Tibial nerve (tissue), 4 donors: ENCODE data around the gene CFAP57. TPM values are rescaled to one million over a fixed set of nuclear protein-coding genes. Genes with fewer than 3 reads are reported as not detected.

ENCODE experiments used
- DNase-seq, 2 donors: peaks; one replicate each; pipeline ENCODE4 v3.0.0-alpha.2; 2019; ENCODE audit warnings: low spot score in 2 of 2
- H3K27ac ChIP-seq, 4 donors: fragments of 200-600 bp; sonication (generic) in 3 of 4; one replicate each; pipeline ENCODE4 v1.5.1; 2017 to 2019; ENCODE audit warnings: mild to moderate bottlenecking in 1 of 4
- H3K27me3 ChIP-seq, 2 donors: fragments of 200-600 bp; sonication (generic) in 1 of 2; one replicate each; pipeline versions ENCODE4 v1.5.1 to v1.6.0; 2017 to 2019
- H3K36me3 ChIP-seq, 3 donors: fragments of 200-600 bp; sonication (generic); one replicate each; pipeline ENCODE4 v1.5.1; 2018 to 2019
- H3K4me1 ChIP-seq, 4 donors: fragments of 200-600 bp; sonication (generic) in 3 of 4; one replicate each; pipeline ENCODE4 v1.5.1; 2017 to 2019
- H3K4me3 ChIP-seq, 4 donors: fragments of 200-600 bp; sonication (generic) in 3 of 4; one replicate each; pipeline ENCODE4 v1.5.1; 2017 to 2019; ENCODE audit warnings: mild to moderate bottlenecking in 1 of 4, moderate library complexity in 1 of 4
- H3K9me3 ChIP-seq, 4 donors: fragments of 200-600 bp; sonication (generic) in 3 of 4; one replicate each; pipeline ENCODE4 v1.5.1; 2017 to 2019
- EP300 ChIP-seq, 2 donors: sonication (generic); formaldehyde crosslinking; IDR thresholded peaks; one replicate each; pipeline ENCODE4 v1.6.1; 2017; ENCODE audit warnings: antibody characterized with exemption in 2 of 2, mild to moderate bottlenecking in 1 of 2
- POLR2A ChIP-seq, 2 donors: fragments of 450-650 bp; IDR thresholded peaks; one replicate each; pipeline ENCODE4 v1.6.1; 2017; ENCODE audit warnings: antibody characterized with exemption in 2 of 2, mild to moderate bottlenecking in 2 of 2, moderate library complexity in 2 of 2
- WGBS, 2 donors: methylation state at CpG; one replicate each; pipeline ENCODE4 v1.1.5; 2018; 5-methylcytosine and 5-hydroxymethylcytosine counted together
- total RNA-seq, 4 donors: library from RNA; depleted of rRNA; stranded (reverse); fragments of >200 nt; gene quantifications; one replicate each; pipeline ENCODE4 v1.1.0, GENCODE V29; 2016
- TF ChIP-seq, protein P1 (sequence below), 5 experiments: fragments of 200-600 bp in 3 of 5; fragments of 450-650 bp in 2 of 5; sonication (generic) in 3 of 5; IDR thresholded peaks; one replicate each; pipeline ENCODE4 v1.5.1; 2016 to 2019; ENCODE audit warnings: antibody characterized with exemption in 5 of 5, mild to moderate bottlenecking in 3 of 5, moderate library complexity in 2 of 5

CFAP57 gene
- total RNA-seq, 4 donors from 2014 or later, result 0.21 to 0.30 (median 0.22) TPM; not detected in 1

DNA sequence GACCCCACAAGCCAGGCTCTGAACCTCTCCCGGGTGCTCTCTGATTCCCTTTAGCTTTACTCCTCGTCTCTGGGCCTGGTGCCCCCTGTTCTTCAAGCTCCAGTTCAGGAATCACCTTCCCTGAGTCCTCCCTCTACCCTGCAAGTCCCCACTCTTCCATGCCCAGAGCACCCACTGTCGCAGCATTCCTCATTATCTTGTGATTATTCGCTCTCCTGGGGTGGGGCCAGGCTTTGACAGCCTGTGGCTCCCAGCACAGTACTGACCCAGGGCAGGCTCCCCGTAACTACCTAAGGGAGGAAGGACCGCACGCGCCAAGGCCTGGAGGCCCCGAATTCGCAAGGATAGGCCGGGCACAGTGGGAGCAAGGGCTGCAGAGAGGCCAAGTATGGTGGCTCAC is 114.0 kb downstream of the CFAP57 start:
- WGBS, 2 donors, result 90 to 95% methylated on average over 11 of the region's 11 CpGs
- no peak for TF ChIP-seq POLR2A (IDR thresholded peaks at IDR 0.05)
- TF ChIP-seq, protein P1, sequence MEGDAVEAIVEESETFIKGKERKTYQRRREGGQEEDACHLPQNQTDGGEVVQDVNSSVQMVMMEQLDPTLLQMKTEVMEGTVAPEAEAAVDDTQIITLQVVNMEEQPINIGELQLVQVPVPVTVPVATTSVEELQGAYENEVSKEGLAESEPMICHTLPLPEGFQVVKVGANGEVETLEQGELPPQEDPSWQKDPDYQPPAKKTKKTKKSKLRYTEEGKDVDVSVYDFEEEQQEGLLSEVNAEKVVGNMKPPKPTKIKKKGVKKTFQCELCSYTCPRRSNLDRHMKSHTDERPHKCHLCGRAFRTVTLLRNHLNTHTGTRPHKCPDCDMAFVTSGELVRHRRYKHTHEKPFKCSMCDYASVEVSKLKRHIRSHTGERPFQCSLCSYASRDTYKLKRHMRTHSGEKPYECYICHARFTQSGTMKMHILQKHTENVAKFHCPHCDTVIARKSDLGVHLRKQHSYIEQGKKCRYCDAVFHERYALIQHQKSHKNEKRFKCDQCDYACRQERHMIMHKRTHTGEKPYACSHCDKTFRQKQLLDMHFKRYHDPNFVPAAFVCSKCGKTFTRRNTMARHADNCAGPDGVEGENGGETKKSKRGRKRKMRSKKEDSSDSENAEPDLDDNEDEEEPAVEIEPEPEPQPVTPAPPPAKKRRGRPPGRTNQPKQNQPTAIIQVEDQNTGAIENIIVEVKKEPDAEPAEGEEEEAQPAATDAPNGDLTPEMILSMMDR (IDR thresholded peaks at IDR 0.05), result no peak
- no peak for TF ChIP-seq EP300 (IDR thresholded peaks at IDR 0.05)
- H3K4me1 ChIP-seq, result no peaks in the 10 kb centered on the region
- H3K27me3 ChIP-seq, result no peaks in the 10 kb centered on the region
- no peak overlapping the region for H3K27ac ChIP-seq
- DNase-seq, result no peak
- H3K4me3 ChIP-seq, result no peak overlapping the region
- no peaks in the 10 kb centered on the region for H3K36me3 ChIP-seq
- H3K9me3 ChIP-seq, result no peaks in the 10 kb centered on the region

DNA sequence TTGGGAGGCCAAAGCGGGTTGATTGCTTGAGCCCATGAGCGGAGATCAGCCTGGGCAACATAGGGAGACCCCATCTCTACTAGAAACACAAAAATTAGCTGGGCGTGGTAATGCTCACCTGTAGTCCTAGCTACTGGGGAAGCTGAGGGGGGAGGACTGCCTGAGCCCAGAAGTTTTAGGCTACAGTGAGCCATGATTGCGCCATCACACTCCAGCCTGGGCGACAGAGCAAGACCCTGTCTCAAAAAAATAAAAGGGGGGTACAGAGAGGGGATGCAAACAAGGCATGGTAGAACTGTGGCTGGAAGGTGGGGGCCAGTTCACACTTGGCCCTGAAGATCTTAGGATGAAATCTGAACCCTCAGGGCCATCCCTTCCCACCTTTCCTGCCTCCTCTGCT is 114.4 kb downstream of the CFAP57 start:
- no peaks in the 10 kb centered on the region for H3K36me3 ChIP-seq
- H3K4me3 ChIP-seq, result no peak overlapping the region
- no peak for DNase-seq
- 91 to 97% methylated on average over 5 of the region's 5 CpGs for WGBS, 2 donors
- no peaks in the 10 kb centered on the region for H3K4me1 ChIP-seq
- TF ChIP-seq EP300 (IDR thresholded peaks at IDR 0.05), result no peak
- TF ChIP-seq, protein P1 (IDR thresholded peaks at IDR 0.05), result no peak
- TF ChIP-seq POLR2A (IDR thresholded peaks at IDR 0.05), result no peak
- H3K27ac ChIP-seq, result no peak overlapping the region
- no peaks in the 10 kb centered on the region for H3K27me3 ChIP-seq
- no peaks in the 10 kb centered on the region for H3K9me3 ChIP-seq

DNA sequence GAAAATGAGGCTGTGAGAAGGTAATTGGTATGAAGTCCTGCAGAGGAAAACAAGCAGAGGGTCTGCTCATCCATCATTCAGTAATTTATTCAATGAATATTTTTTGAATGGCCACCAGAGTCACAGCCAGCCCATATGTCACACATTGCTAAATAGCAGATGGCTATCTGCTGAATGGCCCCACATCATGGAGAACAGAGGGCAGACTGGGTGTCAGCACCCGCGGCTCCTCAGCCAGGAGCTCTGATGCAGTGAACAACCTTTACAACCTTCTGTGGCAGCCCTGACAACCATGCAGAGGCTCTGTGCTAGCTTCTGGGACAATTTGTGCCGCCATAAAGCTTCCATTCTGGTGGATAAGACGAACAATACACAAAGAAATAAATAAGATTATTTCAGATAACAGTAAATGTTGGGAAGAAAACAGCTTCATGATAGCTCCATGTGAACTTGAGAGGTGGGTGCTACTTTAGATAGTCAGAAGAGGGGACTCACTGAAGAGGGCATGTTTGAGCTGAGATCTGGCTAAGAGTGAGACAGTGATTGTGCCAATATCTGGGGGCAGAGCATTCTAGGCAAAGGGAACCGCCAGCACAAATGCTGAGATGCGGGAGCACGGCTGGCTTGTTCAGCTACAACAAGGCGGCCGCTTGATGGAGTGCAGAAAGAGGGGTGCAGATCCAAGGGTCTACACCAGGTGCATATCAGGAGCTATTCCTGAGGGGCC is 116.1 kb downstream of the CFAP57 start:
- WGBS, 2 donors, result 86 to 92% methylated on average over 9 of the region's 9 CpGs
- Histone ChIP-seq H3K4me3 (no peak overlapping the region), H3K4me1 (peaks cover 0 to 4% (median 0%) of the 10 kb centered on the region in 4 donors), H3K36me3 (no peaks in the 10 kb centered on the region), H3K9me3 (no peaks in the 10 kb centered on the region), H3K27me3 (no peaks in the 10 kb centered on the region), H3K27ac (peak overlapping the region in 1 of 4 donors; percentile 39)
- TF ChIP-seq EP300 (IDR thresholded peaks at IDR 0.05) (no peak), POLR2A (IDR thresholded peaks at IDR 0.05) (no peak)
- TF ChIP-seq, protein P1 (IDR thresholded peaks at IDR 0.05), result no peak
- DNase-seq, result no peak

DNA sequence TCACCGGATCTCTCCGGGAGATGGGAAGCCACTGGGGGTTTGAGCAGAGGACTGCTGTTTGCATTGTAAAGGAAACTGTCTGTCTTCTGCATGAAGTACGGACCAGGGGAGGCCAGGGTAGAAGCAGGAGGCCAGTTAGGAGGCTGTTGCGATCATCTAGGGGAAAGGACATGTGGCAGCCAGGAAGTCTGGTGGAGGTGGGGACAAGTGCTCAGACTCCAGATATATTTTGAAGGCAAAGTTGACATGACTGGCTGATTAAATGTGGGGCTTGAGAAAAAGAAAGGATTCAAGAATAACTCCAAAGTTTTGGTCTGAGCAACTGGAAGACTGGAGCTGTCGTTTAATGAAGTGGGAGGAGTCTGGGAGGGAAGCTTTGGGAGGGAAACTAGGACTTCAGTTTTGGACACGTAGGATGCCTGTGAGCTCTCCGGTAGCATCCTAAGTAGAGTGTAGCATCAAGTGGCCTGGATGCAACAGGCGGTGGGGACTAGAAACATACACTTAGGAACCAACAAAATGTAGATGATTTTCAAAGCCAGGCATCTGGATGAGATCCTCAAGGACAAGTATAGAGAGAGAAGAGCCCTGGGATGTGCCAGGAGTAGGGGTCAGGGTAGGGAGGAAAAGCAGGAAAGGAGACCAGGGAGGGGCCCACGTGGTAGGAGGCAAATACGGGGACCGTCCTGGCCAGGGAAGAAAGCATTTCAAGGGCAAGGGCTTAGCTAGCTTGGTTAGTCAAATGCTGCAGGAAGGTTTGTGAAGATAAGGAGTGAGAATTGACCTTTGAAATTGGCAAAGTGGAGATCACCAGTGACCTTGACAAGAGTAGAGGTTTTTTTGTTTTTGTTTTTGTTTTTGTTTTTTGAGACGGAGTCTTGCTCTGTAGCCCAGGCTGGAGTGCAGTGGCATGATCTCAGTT is 116.9 kb downstream of the CFAP57 start:
- Histone ChIP-seq H3K27ac (peak overlapping the region in 1 of 4 donors; percentile 39), H3K36me3 (no peaks in the 10 kb centered on the region), H3K4me3 (no peak overlapping the region), H3K27me3 (no peaks in the 10 kb centered on the region), H3K9me3 (no peaks in the 10 kb centered on the region), H3K4me1 (peaks cover 0 to 13% (median 2%) of the 10 kb centered on the region in 4 donors)
- TF ChIP-seq EP300 (IDR thresholded peaks at IDR 0.05) (no peak), POLR2A (IDR thresholded peaks at IDR 0.05) (no peak)
- TF ChIP-seq, protein P1 (IDR thresholded peaks at IDR 0.05), result no peak
- WGBS, 2 donors, result 75 to 79% methylated on average over 12 of the region's 12 CpGs
- DNase-seq, result no peak

DNA sequence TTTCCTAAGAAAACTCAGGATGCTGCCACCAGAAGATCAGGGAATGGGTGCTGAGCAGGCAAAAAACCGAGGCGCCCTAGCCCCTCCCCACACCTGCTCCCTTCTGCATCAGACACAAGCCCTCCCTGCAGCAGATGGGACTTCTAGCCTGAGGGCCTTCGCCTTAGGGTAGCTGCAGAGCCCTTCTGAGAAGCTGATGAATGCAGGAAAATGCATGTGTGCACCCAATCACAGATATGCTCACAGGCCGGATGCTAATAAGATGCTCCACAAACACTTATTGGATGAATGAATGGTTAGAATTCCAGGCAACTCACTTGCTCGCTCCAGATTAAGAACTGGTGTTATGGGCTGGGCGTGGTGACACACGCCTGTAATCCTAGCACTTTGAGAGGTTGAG is 120.1 kb downstream of the CFAP57 start:
- Histone ChIP-seq H3K9me3 (no peaks in the 10 kb centered on the region), H3K27me3 (no peaks in the 10 kb centered on the region), H3K36me3 (no peaks in the 10 kb centered on the region), H3K4me3 (no peak overlapping the region), H3K27ac (peak overlapping the region in 1 of 4 donors; percentile 82), H3K4me1 (peaks cover 0 to 43% (median 19%) of the 10 kb centered on the region in 4 donors)
- TF ChIP-seq POLR2A (IDR thresholded peaks at IDR 0.05), result no peak
- TF ChIP-seq EP300 (IDR thresholded peaks at IDR 0.05), result no peak
- TF ChIP-seq, protein P1 (IDR thresholded peaks at IDR 0.05), result no peak
- 70 to 72% methylated on average over 6 to 7 of the region's 7 CpGs for WGBS, 2 donors
- no peak for DNase-seq
